WTC11 (cell line): ENCODE results near the gene MDN1. TPM values are rescaled to one million over a fixed set of nuclear protein-coding genes. Genes with fewer than 3 reads are reported as not detected.

ENCODE experiments used
- ATAC-seq: fragments of 200-7000 bp; cut with Tn5 transposase; 2 replicates; pipeline ENCODE4 v1.10.0; 2021; ENCODE audit warnings: mild to moderate bottlenecking, moderate library complexity
- CTCF ChIA-PET: fragments of 300-600 bp; sonication (Branson Sonifier 250); formaldehyde crosslinking; loops from one replicate; lab custom pipeline; 2021; ENCODE audit warnings: antibody characterized with exemption; lab: Charles Lee
- POLR2A ChIA-PET: fragments of 350-600 bp; sonication (Branson Sonifier 250); formaldehyde crosslinking; loops from one replicate; lab custom pipeline; 2021; ENCODE audit warnings: antibody characterized with exemption; lab: Charles Lee
- DNase-seq: peaks from one replicate; pipeline ENCODE4 v3.0.0; 2021; ENCODE audit warnings: low spot score
- H3K27ac Mint-ChIP-seq: 2 replicates; pipeline ENCODE4 v1.8.0; 2021; ENCODE audit warnings: mixed read lengths
- H3K27me3 Mint-ChIP-seq: 2 replicates; pipeline ENCODE4 v1.8.0; 2021; ENCODE audit warnings: low read depth, mild to moderate bottlenecking, moderate library complexity, mixed read lengths
- H3K36me3 Mint-ChIP-seq: 2 replicates; pipeline ENCODE4 v1.8.0; 2021; ENCODE audit warnings: mixed read lengths
- H3K4me1 Mint-ChIP-seq: 2 replicates; pipeline ENCODE4 v1.8.0; 2022; ENCODE audit warnings: mixed read lengths
- H3K4me3 Mint-ChIP-seq: 2 replicates; pipeline ENCODE4 v1.8.0; 2021; ENCODE audit warnings: mild to moderate bottlenecking, moderate library complexity, mixed read lengths
- H3K9me3 Mint-ChIP-seq: 2 replicates; pipeline ENCODE4 v1.8.0; 2021; ENCODE audit warnings: mixed read lengths
- CREB1 ChIP-seq: sonication (generic); formaldehyde crosslinking; IDR thresholded peaks from 2 replicates; pipeline ENCODE4 v1.8.0; 2023; ENCODE audit warnings: mild to moderate bottlenecking, missing genetic modification reagents
- GRHL2 ChIP-seq: fragments of 250-450 bp; sonication (Bioruptor Pico); IDR thresholded peaks from 2 replicates; pipeline ENCODE4 v1.8.0; 2022; ENCODE audit warnings: mild to moderate bottlenecking, moderate library complexity; ENCODE audit not compliant: insufficient replicate concordance, severe bottlenecking
- JAZF1 ChIP-seq: fragments of 250-450 bp; sonication (Bioruptor Pico); IDR thresholded peaks from 2 replicates; pipeline ENCODE4 v1.9.0; 2021; ENCODE audit warnings: moderate library complexity, mild to moderate bottlenecking, inconsistent platforms
- KAT7 ChIP-seq: sonication (generic); formaldehyde crosslinking; IDR thresholded peaks from 2 replicates; pipeline ENCODE4 v1.8.1; 2023; ENCODE audit warnings: missing genetic modification reagents, mild to moderate bottlenecking, borderline replicate concordance
- MYBL2 ChIP-seq: sonication (generic); formaldehyde crosslinking; IDR thresholded peaks from 2 replicates; pipeline ENCODE4 v1.8.1; 2023; ENCODE audit warnings: mild to moderate bottlenecking, moderate library complexity, missing genetic modification reagents
- NFE2L1 ChIP-seq: sonication (generic); formaldehyde crosslinking; IDR thresholded peaks from 2 replicates; pipeline ENCODE4 v1.8.1; 2023; ENCODE audit warnings: missing genetic modification reagents
- SMAD4 ChIP-seq: sonication (generic); formaldehyde crosslinking; IDR thresholded peaks from 2 replicates; pipeline ENCODE4 v1.8.0; 2022; ENCODE audit warnings: mild to moderate bottlenecking, missing genetic modification reagents
- TCF7 ChIP-seq: sonication (generic); formaldehyde crosslinking; IDR thresholded peaks from 2 replicates; pipeline ENCODE4 v1.8.0; 2022; ENCODE audit warnings: mild to moderate bottlenecking, low read depth, missing genetic modification reagents, moderate library complexity
- TP53 ChIP-seq: sonication (generic); formaldehyde crosslinking; IDR thresholded peaks from 2 replicates; pipeline ENCODE4 v1.8.1; 2023; ENCODE audit warnings: mild to moderate bottlenecking, missing genetic modification reagents
- ZNF232 ChIP-seq: sonication (generic); formaldehyde crosslinking; IDR thresholded peaks from 2 replicates; pipeline ENCODE4 v1.8.0; 2022; ENCODE audit warnings: mild to moderate bottlenecking, missing genetic modification reagents
- ZNF263 ChIP-seq: sonication (generic); formaldehyde crosslinking; IDR thresholded peaks from 2 replicates; pipeline ENCODE4 v1.8.1; 2022; ENCODE audit warnings: low read depth, mild to moderate bottlenecking, moderate library complexity, missing genetic modification reagents
- total RNA-seq: library from RNA; stranded (reverse); gene quantifications from 3 replicates; pipeline ENCODE4 v1.2.3, GENCODE V29; 2021
- TF ChIP-seq, protein P1 (sequence below): fragments of 250-450 bp; sonication (Bioruptor Pico); conservative IDR thresholded peaks from 2 replicates; pipeline ENCODE4 v1.9.0; 2021; ENCODE audit warnings: mild to moderate bottlenecking
- TF ChIP-seq, protein P2 (sequence below): fragments of 250-450 bp; sonication (Bioruptor Pico); IDR thresholded peaks from 2 replicates; pipeline ENCODE4 v1.9.0; 2021; ENCODE audit warnings: mild to moderate bottlenecking
- TF ChIP-seq, protein P3 (sequence below): sonication (generic); formaldehyde crosslinking; IDR thresholded peaks from 2 replicates; pipeline ENCODE4 v1.8.1; 2023; ENCODE audit warnings: mild to moderate bottlenecking, missing genetic modification reagents
- TF ChIP-seq, protein P4 (sequence below): fragments of 200-600 bp; IDR thresholded peaks from 2 replicates; pipeline ENCODE4 v1.8.0; 2022; ENCODE audit warnings: antibody characterized with exemption

MDN1 gene
- total RNA-seq, 1 experiment from 2014 or later, result 195 TPM

DNA sequence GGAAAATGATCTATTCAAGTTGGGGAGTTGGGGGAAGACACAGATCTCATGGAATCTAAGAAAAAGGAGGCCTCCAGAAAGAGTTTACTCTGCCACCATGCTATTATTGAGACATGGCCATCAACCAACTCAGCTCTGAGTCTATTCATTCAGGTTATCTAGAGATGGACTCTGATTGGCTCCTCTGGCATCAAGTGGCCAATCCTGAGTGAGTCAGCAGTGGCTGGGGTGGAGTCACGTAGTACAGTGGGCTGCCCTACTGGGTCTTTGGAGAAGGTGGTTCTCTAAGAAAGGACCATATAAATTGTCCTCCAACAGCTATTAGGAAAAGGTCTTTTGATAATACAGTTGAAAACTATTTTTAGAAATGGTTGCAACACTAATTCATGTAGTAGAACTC, 223.1 kb downstream of the MDN1 start (continued):
- TF ChIP-seq, protein P1, sequence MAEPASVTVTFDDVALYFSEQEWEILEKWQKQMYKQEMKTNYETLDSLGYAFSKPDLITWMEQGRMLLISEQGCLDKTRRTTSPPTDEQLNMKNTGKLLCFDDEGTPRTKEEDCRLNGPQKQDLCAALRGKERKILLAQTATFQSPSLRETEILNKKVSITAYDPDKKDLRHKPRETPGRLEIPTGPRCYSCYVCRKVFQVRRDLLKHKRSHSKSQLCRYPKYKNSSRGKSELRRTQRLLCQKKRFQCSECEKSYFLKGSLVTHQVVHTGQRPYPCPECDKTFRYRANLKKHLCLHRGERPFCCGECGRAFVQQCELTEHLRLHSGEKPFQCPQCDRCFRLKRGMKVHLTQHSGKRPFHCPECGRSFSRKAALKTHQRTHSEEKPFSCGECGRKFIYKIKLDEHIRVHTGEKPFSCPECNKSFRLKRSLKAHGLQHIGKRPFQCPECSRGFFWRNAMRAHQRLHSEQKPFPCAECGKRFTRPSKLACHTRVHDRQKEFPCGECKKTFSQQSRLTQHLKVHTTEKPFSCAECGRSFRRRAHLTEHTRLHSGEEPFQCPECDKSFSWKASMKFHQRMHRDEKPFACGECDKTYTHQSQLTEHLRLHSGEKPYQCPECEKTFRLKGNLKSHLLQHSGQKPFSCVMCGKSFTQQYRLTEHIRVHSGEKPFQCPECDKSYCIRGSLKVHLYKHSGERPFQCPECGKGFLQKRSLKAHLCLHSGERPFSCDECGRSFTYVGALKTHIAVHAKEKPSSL, result no peak
- TF ChIP-seq ZNF263 (CRISPR knock-in tag) (no peak), TCF7 (CRISPR knock-in tag) (no peak), MYBL2 (CRISPR knock-in tag) (no peak), GRHL2 (CRISPR knock-in tag) (no peak), KAT7 (CRISPR knock-in tag) (no peak), JAZF1 (CRISPR knock-in tag) (no peak)
- TF ChIP-seq, protein P2, sequence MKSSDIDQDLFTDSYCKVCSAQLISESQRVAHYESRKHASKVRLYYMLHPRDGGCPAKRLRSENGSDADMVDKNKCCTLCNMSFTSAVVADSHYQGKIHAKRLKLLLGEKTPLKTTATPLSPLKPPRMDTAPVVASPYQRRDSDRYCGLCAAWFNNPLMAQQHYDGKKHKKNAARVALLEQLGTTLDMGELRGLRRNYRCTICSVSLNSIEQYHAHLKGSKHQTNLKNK (CRISPR knock-in tag), result no peak

DNA sequence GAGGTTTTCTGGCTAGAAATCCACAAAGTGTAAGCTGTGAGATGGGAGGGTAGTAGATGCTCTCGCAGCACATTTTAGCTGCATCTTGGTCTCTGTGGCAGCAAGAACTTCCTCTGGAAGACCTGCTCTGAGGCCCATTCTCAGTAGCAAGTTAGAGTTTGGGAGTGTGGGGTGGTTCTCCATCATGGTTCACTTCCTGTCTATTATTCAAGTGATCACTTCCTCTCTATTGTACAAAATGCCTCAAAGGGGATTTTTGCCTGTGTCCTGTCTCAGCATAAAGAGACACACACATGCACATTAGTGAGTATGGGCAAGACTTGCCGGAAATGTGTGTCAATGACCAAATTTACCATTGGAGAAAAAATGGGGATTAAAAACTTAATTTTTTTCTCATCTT, 223.5 kb downstream of the MDN1 start:
- Mint-ChIP-seq H3K36me3 (no peaks in the 10 kb centered on the region), H3K4me1 (no peaks in the 10 kb centered on the region), H3K27me3 (no peaks in the 10 kb centered on the region), H3K4me3 (no peak overlapping the region), H3K27ac (no peak overlapping the region; the same call in 1 of the 2 replicates), H3K9me3 (0 out of 2 replicates have a peak, but pooled peaks cover 5% of the 10 kb centered on the region)
- CTCF ChIA-PET, result interaction anchor here (4.2 kb wide), 1 partner anchor 13 kb away, joined by 21 read pairs; no protein-coding TSS in a partner anchor
- POLR2A ChIA-PET, result no interaction called here
- TF ChIP-seq, protein P1, result no peak
- no peak for TF ChIP-seq ZNF232 (CRISPR knock-in tag)
- TF ChIP-seq NFE2L1 (CRISPR knock-in tag), result no peak
- no peak for TF ChIP-seq KAT7 (CRISPR knock-in tag)
- TF ChIP-seq, protein P3, sequence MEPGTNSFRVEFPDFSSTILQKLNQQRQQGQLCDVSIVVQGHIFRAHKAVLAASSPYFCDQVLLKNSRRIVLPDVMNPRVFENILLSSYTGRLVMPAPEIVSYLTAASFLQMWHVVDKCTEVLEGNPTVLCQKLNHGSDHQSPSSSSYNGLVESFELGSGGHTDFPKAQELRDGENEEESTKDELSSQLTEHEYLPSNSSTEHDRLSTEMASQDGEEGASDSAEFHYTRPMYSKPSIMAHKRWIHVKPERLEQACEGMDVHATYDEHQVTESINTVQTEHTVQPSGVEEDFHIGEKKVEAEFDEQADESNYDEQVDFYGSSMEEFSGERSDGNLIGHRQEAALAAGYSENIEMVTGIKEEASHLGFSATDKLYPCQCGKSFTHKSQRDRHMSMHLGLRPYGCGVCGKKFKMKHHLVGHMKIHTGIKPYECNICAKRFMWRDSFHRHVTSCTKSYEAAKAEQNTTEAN (CRISPR knock-in tag), result no peak
- TF ChIP-seq TP53 (CRISPR knock-in tag), result no peak
- TF ChIP-seq, protein P2 (CRISPR knock-in tag), result no peak
- TF ChIP-seq, protein P4, sequence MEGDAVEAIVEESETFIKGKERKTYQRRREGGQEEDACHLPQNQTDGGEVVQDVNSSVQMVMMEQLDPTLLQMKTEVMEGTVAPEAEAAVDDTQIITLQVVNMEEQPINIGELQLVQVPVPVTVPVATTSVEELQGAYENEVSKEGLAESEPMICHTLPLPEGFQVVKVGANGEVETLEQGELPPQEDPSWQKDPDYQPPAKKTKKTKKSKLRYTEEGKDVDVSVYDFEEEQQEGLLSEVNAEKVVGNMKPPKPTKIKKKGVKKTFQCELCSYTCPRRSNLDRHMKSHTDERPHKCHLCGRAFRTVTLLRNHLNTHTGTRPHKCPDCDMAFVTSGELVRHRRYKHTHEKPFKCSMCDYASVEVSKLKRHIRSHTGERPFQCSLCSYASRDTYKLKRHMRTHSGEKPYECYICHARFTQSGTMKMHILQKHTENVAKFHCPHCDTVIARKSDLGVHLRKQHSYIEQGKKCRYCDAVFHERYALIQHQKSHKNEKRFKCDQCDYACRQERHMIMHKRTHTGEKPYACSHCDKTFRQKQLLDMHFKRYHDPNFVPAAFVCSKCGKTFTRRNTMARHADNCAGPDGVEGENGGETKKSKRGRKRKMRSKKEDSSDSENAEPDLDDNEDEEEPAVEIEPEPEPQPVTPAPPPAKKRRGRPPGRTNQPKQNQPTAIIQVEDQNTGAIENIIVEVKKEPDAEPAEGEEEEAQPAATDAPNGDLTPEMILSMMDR, result no peak
- TF ChIP-seq SMAD4 (CRISPR knock-in tag), result no peak
- no peak for TF ChIP-seq CREB1
- no peak for ATAC-seq
- no peak for DNase-seq

Other genes starting within 250 kb of the MDN1 start
- 21.3 to 22.2 TPM (median 21.8 TPM) in 3 replicates for gene LYRM2, start 181.0 kb downstream of the MDN1 start, total RNA-seq
- gene CASP8AP2, start 10.1 kb upstream of the MDN1 start, total RNA-seq, result 24.2 to 27.9 TPM (median 25.0 TPM) in 3 replicates
- gene GJA10, start 74.7 kb upstream of the MDN1 start, total RNA-seq, result not detected in 3 replicates